HepG2 (cell line): ENCODE measurements around the gene USP7. TPM values are rescaled to one million over a fixed set of nuclear protein-coding genes. Genes with fewer than 3 reads are reported as not detected.
A peak's percentile ranks its signal among the peaks of the same experiment; 100 is the strongest.

Experiments used
- BRD4 ChIP-seq: sonication (generic); formaldehyde crosslinking; IDR thresholded peaks from 2 replicates; pipeline ENCODE4 v1.4.0; 2020; ENCODE audit warnings: missing genetic modification reagents
- CEBPB ChIP-seq: IDR thresholded peaks from 2 replicates; pipeline ENCODE4 v1.6.1; 2011; ENCODE audit warnings: low read depth, low read length, improper control_type of control experiment, borderline replicate concordance
- CREB1 ChIP-seq, 2 experiments: fragments of 450-650 bp in 1 of 2; IDR thresholded peaks; 2 replicates each; pipeline ENCODE4 v1.6.1; 2016 to 2017; ENCODE audit warnings: control low read depth in 1 of 2, mild to moderate bottlenecking in 1 of 2, missing compliant biosample characterization in 1 of 2, missing genetic modification characterization in 1 of 2
- CREM ChIP-seq, 2 experiments: sonication (generic) in 1 of 2; formaldehyde crosslinking in 1 of 2; IDR thresholded peaks; 2 replicates each; pipeline versions ENCODE4 v1.4.0 to v1.6.1; 2016 to 2020; ENCODE audit warnings: antibody characterized with exemption in 1 of 2, mild to moderate bottlenecking in 1 of 2, missing genetic modification reagents in 1 of 2
- ELF1 ChIP-seq: sonication (generic); formaldehyde crosslinking; IDR thresholded peaks from 2 replicates; pipeline ENCODE4 v1.4.0; 2020; ENCODE audit warnings: missing genetic modification reagents
- ELK4 ChIP-seq: sonication (generic); formaldehyde crosslinking; IDR thresholded peaks from 2 replicates; pipeline ENCODE4 v1.9.0; 2021; ENCODE audit warnings: missing genetic modification reagents, borderline replicate concordance
- FLYWCH1 ChIP-seq: sonication (generic); formaldehyde crosslinking; IDR thresholded peaks from 2 replicates; pipeline ENCODE4 v1.8.1; 2023; ENCODE audit warnings: mild to moderate bottlenecking, missing genetic modification reagents
- FOXJ3 ChIP-seq: sonication (generic); formaldehyde crosslinking; IDR thresholded peaks from 2 replicates; pipeline ENCODE4 v1.4.0; 2020; ENCODE audit warnings: missing genetic modification reagents, mild to moderate bottlenecking, borderline replicate concordance
- HIC2 ChIP-seq: sonication (generic); formaldehyde crosslinking; IDR thresholded peaks from 2 replicates; pipeline ENCODE4 v1.9.0; 2022; ENCODE audit warnings: low read depth, missing genetic modification reagents
- HNRNPH1 ChIP-seq: fragments of 200-400 bp; formaldehyde crosslinking; optimal IDR thresholded peaks from 2 replicates; pipeline ENCODE3; 2017; ENCODE audit warnings: mild to moderate bottlenecking, low read depth, low read length
- IKZF4 ChIP-seq: sonication (generic); formaldehyde crosslinking; IDR thresholded peaks from 2 replicates; pipeline ENCODE4 v1.5.1; 2020; ENCODE audit warnings: borderline replicate concordance, mild to moderate bottlenecking, low read depth, missing genetic modification reagents; ENCODE audit errors: not compliant biosample characterization
- KDM5A ChIP-seq: fragments of 200-600 bp; sonication (generic); IDR thresholded peaks from 2 replicates; pipeline ENCODE4 v1.7.0; 2018; ENCODE audit warnings: antibody characterized with exemption, mild to moderate bottlenecking, low read length, borderline replicate concordance
- MEIS1 ChIP-seq: sonication (generic); formaldehyde crosslinking; IDR thresholded peaks from 2 replicates; pipeline ENCODE4 v1.9.0; 2021; ENCODE audit warnings: mild to moderate bottlenecking, missing genetic modification reagents, moderate library complexity, borderline replicate concordance
- NFRKB ChIP-seq: fragments of 450-650 bp; IDR thresholded peaks from 2 replicates; pipeline ENCODE4 v1.6.1; 2017
- NFYB ChIP-seq: sonication (generic); formaldehyde crosslinking; IDR thresholded peaks from 2 replicates; pipeline ENCODE4 v1.4.0; 2020; ENCODE audit warnings: missing genetic modification reagents
- NR3C1 ChIP-seq: sonication (generic); formaldehyde crosslinking; IDR thresholded peaks from 2 replicates; pipeline ENCODE4 v1.4.0; 2020; ENCODE audit warnings: missing genetic modification reagents
- PRPF4 ChIP-seq: fragments of 200-400 bp; formaldehyde crosslinking; IDR thresholded peaks from 2 replicates; pipeline ENCODE4 v1.6.1; 2016; ENCODE audit warnings: low read length, low read depth; ENCODE audit not compliant: poor library complexity, severe bottlenecking
- RFX5 ChIP-seq: IDR thresholded peaks from 2 replicates; pipeline ENCODE4 v1.6.1; 2011; ENCODE audit warnings: low read depth, low read length, improper control_type of control experiment
- SRSF9 ChIP-seq: fragments of 200-400 bp; formaldehyde crosslinking; IDR thresholded peaks from 2 replicates; pipeline ENCODE4 v1.6.1; 2018; ENCODE audit warnings: borderline replicate concordance, mild to moderate bottlenecking, low read depth, low read length; ENCODE audit not compliant: insufficient read depth, poor library complexity, severe bottlenecking
- THYN1 ChIP-seq: sonication (generic); formaldehyde crosslinking; IDR thresholded peaks from 2 replicates; pipeline ENCODE4 v1.8.1; 2023; ENCODE audit warnings: low read depth, mild to moderate bottlenecking, moderate library complexity, missing genetic modification reagents, borderline replicate concordance
- ZFP90 ChIP-seq: sonication (generic); formaldehyde crosslinking; IDR thresholded peaks from 2 replicates; pipeline ENCODE4 v1.8.0; 2022; ENCODE audit warnings: missing genetic modification reagents, mild to moderate bottlenecking, inconsistent platforms, borderline replicate concordance
- ZNF101 ChIP-seq: sonication (generic); formaldehyde crosslinking; IDR thresholded peaks from 2 replicates; pipeline ENCODE4 v1.4.0; 2020; ENCODE audit warnings: mild to moderate bottlenecking, low read depth, missing genetic modification reagents, borderline replicate concordance
- ZNF354B ChIP-seq: sonication (generic); formaldehyde crosslinking; IDR thresholded peaks from 2 replicates; pipeline ENCODE4 v1.8.0; 2022; ENCODE audit warnings: mild to moderate bottlenecking, missing genetic modification reagents
- ZNF546 ChIP-seq: sonication (generic); formaldehyde crosslinking; conservative IDR thresholded peaks from 2 replicates; pipeline ENCODE4 v1.8.1; 2023; ENCODE audit warnings: mild to moderate bottlenecking, missing genetic modification reagents
- ZNF563 ChIP-seq: sonication (generic); formaldehyde crosslinking; IDR thresholded peaks from 2 replicates; pipeline ENCODE4 v1.8.0; 2022; ENCODE audit warnings: mild to moderate bottlenecking, moderate library complexity, missing genetic modification reagents
- ZNF691 ChIP-seq: sonication (generic); formaldehyde crosslinking; IDR thresholded peaks from 2 replicates; pipeline ENCODE4 v1.4.0; 2020; ENCODE audit warnings: missing genetic modification reagents, low read depth, mild to moderate bottlenecking, borderline replicate concordance
- ZNF713 ChIP-seq: sonication (generic); formaldehyde crosslinking; IDR thresholded peaks from 2 replicates; pipeline ENCODE4 v1.4.0; 2020; ENCODE audit warnings: mild to moderate bottlenecking, missing genetic modification reagents
- ZNF768 ChIP-seq: sonication (generic); formaldehyde crosslinking; IDR thresholded peaks from 2 replicates; pipeline ENCODE4 v1.4.0; 2020; ENCODE audit warnings: missing genetic modification reagents
- polyA plus RNA-seq, 8 experiments: library from polyadenylated mRNA; depleted of rRNA in 3 of 8; stranded (reverse) in 7 of 8; unstranded in 1 of 8; fragments of >200 nt; fragmentation: Illumina TruSeq in 4 of 8; extraction: Trizol in 4 of 8; gene quantifications; 2 replicates each; pipeline versions ENCODE4 v1.2.1 to v1.2.3, GENCODE V29; 2011 to 2016; ENCODE audit warnings: low read depth in 4 of 8, missing spikeins in 1 of 8, mixed read lengths in 1 of 8; ENCODE audit not compliant: insufficient read depth in 1 of 8
- total RNA-seq, 5 experiments: library from RNA; depleted of rRNA; stranded (reverse); fragments of >200 nt; fragmentation: Illumina TruSeq; extraction: Trizol; gene quantifications; 2 replicates each; pipeline ENCODE4 v1.2.3, GENCODE V29; 2016; ENCODE audit warnings: low read depth in 1 of 5

Gene USP7
- total and polyA plus RNA-seq, 2 of the 13 experiments (the other 11 are each of a cell fraction or from before 2014, with no cell fraction given), result 52.5 to 173 TPM

GRCh38 chr16:8878523-8878911 is 85.2 kb downstream of the USP7 start (continued):
- TF ChIP-seq IKZF4 (CRISPR knock-in tag) (no peak), PRPF4 (no peak), CREB1 (IDR thresholded peaks at IDR 0.05) (no peak), CREB1 (CRISPR knock-in tag; IDR thresholded peaks at IDR 0.05) (no peak), NR3C1 (CRISPR knock-in tag) (no peak), ZNF768 (0 out of 2 replicates have a peak, but pooled peaks have one; percentile 74), MEIS1 (CRISPR knock-in tag) (no peak), ZFP90 (CRISPR knock-in tag) (no peak), HIC2 (CRISPR knock-in tag) (no peak), ZNF546 (CRISPR knock-in tag) (no peak), BRD4 (no peak), ZNF563 (CRISPR knock-in tag) (no peak), SRSF9 (no peak), ZNF691 (CRISPR knock-in tag) (no peak), ZNF101 (CRISPR knock-in tag) (no peak), ELK4 (CRISPR knock-in tag) (no peak), NFRKB (no peak), THYN1 (CRISPR knock-in tag) (no peak), ZNF713 (CRISPR knock-in tag) (no peak), FLYWCH1 (CRISPR knock-in tag) (no peak), FOXJ3 (CRISPR knock-in tag) (no peak), NFYB (CRISPR knock-in tag) (no peak), KDM5A (no peak), CREM (IDR thresholded peaks at IDR 0.05) (no peak), CREM (CRISPR knock-in tag; IDR thresholded peaks at IDR 0.05) (no peak), HNRNPH1 (no peak), RFX5 (no peak), ELF1 (CRISPR knock-in tag) (no peak), CEBPB (peak; percentile 98), ZNF354B (CRISPR knock-in tag) (no peak)
